GM15510 (cell line): Measurements from ENCODE around the gene CAMK1G.

Source experiments
- POLR2A ChIP-seq: IDR thresholded peaks from 3 replicates; pipeline ENCODE4 v1.6.1; 2011; ENCODE audit warnings: borderline replicate concordance; ENCODE audit not compliant: insufficient read length; ENCODE audit errors: extremely low read depth

The CAMK1G gene

GRCh38 chr1:209607102-209607794, 23.7 kb downstream of the CAMK1G start:
- TF ChIP-seq POLR2A, result no peak

GRCh38 chr1:209607795-209608178, 24.3 kb downstream of the CAMK1G start:
- TF ChIP-seq POLR2A, result no peak

DNA sequence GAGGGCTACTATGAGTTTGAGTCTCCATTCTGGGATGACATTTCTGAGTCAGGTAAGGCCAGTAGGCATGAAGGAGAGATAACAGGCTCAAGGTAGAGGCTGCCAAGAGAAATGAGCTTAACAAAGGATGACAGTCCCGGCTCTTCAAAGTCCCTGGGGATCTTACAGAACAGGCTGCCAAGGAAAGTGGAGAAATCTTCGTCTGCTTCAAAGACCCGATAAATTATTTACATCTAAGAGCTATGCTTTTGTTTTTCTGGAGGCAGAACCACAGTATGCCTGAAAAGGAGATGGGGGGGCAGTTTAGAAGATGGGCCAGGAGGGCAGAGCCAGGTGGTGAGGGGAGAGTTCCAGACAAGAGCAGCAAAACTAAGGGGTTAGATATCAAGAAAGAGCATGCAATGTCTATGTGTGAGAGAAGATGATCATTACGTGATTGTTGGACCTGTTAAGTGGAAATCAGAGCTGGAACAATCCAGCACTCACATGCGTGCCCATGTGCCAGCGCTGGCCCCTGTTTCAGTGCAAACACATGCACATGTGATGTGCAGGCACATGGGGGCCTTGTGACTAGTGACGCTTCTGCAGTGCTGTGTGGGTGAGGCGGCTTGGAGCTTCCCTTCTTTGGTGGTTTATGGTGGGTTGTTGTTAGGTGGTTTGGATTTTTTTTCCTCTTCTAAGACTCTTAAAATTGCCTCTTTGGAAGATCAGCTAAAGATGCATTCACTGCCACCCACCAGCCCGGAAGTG, 25.7 kb downstream of the CAMK1G start:
- TF ChIP-seq POLR2A, result no peak

DNA sequence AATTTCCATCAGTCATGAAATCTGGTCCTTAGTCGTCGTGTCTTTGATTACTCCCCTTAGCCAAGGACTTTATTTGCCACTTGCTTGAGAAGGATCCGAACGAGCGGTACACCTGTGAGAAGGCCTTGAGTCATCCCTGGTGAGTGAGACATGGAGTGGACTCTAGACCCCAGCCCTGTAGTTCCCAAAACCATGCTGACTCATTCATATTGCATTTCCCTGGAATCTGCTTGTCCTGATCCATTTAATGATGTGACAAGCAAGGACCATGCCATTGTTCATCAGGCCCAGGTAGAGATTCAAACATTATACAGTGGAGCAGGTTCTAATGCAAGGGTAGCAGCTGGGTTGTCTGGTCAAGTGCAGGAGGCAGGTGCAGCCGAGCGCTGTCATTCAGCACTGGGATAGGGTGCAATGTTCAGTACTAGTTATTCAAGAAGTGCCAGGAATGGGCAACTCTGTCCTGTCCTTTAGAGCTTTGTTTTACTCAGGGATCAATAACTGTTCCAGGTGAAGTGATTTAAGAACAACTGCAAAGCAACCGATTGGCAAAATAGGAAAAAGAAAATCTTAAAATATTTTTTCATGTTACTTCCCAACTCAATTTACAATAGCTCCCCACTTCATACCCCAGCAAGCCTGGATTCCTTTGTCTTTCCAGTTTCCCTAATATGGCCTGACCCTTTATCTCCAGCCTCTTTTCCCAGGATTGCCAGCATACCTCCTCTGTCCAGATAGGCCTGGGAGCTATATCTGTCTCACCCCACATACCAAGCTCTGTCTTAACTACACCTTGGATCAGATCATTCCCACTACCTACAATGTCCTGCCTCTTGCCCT, 26.5 kb downstream of the CAMK1G start:
- no peak for TF ChIP-seq POLR2A

DNA sequence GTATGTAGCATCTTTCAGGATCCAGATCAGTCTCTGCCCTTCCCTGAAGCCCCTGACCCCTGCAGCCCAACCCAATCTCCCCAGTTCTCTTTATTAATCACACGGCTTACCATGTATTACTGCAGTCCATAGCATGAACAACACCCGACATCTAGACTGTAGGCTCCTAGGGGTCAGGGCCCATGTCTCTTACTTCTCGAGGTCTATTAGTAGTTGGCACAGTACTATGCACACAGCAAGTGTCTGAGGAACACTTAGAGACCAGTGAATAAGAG, 27.1 kb downstream of the CAMK1G start:
- no peak for TF ChIP-seq POLR2A

DNA sequence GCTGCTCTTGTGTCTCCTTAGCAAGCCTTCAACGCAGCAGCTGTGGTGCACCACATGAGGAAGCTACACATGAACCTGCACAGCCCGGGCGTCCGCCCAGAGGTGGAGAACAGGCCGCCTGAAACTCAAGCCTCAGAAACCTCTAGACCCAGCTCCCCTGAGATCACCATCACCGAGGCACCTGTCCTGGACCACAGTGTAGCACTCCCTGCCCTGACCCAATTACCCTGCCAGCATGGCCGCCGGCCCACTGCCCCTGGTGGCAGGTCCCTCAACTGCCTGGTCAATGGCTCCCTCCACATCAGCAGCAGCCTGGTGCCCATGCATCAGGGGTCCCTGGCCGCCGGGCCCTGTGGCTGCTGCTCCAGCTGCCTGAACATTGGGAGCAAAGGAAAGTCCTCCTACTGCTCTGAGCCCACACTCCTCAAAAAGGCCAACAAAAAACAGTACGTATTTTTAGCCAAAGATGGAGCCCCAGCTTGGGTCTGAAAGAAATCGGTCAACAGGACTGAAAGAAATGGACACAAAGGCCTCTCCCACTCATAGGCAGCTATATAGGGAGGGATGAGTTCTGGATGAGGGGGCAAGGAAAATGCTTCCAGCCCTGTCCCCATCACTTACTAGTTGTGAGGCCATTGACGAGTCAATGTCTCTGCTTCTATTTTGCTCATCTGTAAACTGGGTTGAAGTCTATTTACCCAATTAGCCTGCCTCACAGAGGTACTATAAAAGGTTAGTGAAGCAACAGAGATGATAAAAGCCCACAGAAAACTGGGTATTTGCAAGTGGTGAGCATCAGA, 28.5 kb downstream of the CAMK1G start:
- TF ChIP-seq POLR2A, result no peak

- TF ChIP-seq POLR2A, result no peak
Observed at GRCh38 chr1:209612646-209613399, 29.3 kb downstream of the CAMK1G start.

GRCh38 chr1:209613400-209614150, 30.1 kb downstream of the CAMK1G start:
- no peak for TF ChIP-seq POLR2A

- TF ChIP-seq POLR2A, result no peak
Observed at GRCh38 chr1:209614151-209614420, 30.6 kb downstream of the CAMK1G start.

- no peak for TF ChIP-seq POLR2A
Observed at GRCh38 chr1:209614906-209615305, 31.4 kb downstream of the CAMK1G start.

GRCh38 chr1:209616366-209617046, 33.0 kb downstream of the CAMK1G start:
- no peak for TF ChIP-seq POLR2A

DNA sequence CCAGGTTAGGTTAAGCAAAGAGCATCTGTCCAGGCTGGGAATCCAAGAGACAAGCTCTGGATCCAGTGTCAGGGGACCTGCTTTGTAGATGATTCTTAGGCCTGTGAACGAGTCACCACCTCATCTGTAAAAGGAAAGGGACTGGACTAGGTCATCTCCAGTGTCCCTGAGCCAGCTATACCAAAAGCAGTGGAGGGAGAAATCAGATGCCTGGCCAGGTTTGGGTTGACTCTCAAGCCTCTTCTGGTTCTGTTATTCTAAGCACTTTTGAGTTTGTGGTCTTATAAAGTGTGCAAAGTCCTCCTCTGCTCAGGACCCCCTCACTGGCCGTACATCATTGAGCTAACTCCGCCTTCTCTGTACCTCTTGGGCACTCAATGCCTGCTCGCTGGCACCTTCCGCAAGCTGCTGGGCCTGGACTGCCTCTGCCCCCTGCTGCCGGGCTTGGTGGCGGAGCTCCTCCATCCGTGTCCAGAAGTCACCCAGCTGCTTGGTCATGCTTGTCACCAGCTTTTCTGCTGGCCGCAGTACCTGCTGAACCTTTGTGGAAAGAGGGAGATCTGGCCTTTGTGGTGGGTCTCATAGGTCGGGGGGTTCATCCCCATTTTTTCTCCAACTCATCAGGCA, 33.6 kb downstream of the CAMK1G start:
- TF ChIP-seq POLR2A, result no peak

GRCh38 chr1:209617755-209618154, 34.2 kb downstream of the CAMK1G start:
- TF ChIP-seq POLR2A, result no peak
